K562 (cell line): ENCODE results near the gene MGAT4B. TPM values are rescaled to one million over a fixed set of nuclear protein-coding genes. Genes with fewer than 3 reads are reported as not detected.

Experiments used
- ATAC-seq: fragments of 200-7000 bp; cut with Tn5 transposase; 3 replicates; pipeline ENCODE4 v1.9.1; 2020; ENCODE audit warnings: moderate library complexity
- BruUV-seq: library from RNA; stranded (reverse); fragments of 400-500 nt; replicated peaks from 2 replicates; lab custom pipeline; 2021; lab: Mats Ljungman, UMichigan
- CTCF ChIA-PET: fragments of 300-600 bp; formaldehyde crosslinking; extraction: SDS; loops from one replicate; lab custom pipeline; 2021; ENCODE audit warnings: low intra/inter-chr PET ratio; lab: Yijun Ruan, JAX
- POLR2A ChIA-PET: fragments of 300-600, 350-650 bp; sonication (Branson Sonifier 250); formaldehyde crosslinking; extraction: SDS; loops from one replicate; lab custom pipeline; 2021; ENCODE audit warnings: antibody characterized with exemption, inconsistent platforms; lab: Yijun Ruan, JAX
- DNase-seq, 4 experiments: peaks; one replicate each; pipeline versions ENCODE4 v3.0.0 to v3.0.0-alpha.2; 2011 to 2018; ENCODE audit warnings: low spot score in 3 of 4, mixed read lengths in 3 of 4; ENCODE audit errors: extremely low read depth in 1 of 4
- FAIRE-seq: peaks from 2 replicates; lab custom pipeline; 2011; peaks lifted over from hg19 to GRCh38; lab: Jason Lieb, UNC
- H2AFZ ChIP-seq: 2 replicates; pipeline ENCODE4 v1.6.0; 2011; ENCODE audit warnings: low read depth, low read length, control low read depth, inconsistent platforms
- H3K27ac ChIP-seq: fragments of 200-600 bp; 3 replicates; pipeline ENCODE4 v1.8.0; 2011; ENCODE audit warnings: low read depth, mild to moderate bottlenecking, control low read depth, inconsistent platforms, low read length, moderate library complexity, mixed read lengths; ENCODE audit errors: extremely low read depth
- H3K27me3 ChIP-seq, 2 experiments: fragments of 300-600 bp in 1 of 2; 2 replicates in 1 of 2; 3 replicates in 1 of 2; pipeline versions ENCODE4 v1.6.0 to v1.8.0; 2011; ENCODE audit warnings: inconsistent platforms in 2 of 2, low read length in 2 of 2, mild to moderate bottlenecking in 1 of 2, mixed read lengths in 1 of 2, moderate library complexity in 1 of 2; ENCODE audit not compliant: control insufficient read depth in 2 of 2, insufficient read depth in 2 of 2
- H3K36me3 ChIP-seq: fragments of 300-600 bp; 3 replicates; pipeline ENCODE4 v1.8.0; 2011; ENCODE audit warnings: mild to moderate bottlenecking, low read length, inconsistent platforms; ENCODE audit not compliant: control insufficient read depth, insufficient read depth
- H3K4me1 ChIP-seq, 2 experiments: fragments of 200-600 bp in 1 of 2; replicated peaks in 1 of 2; 2 replicates in 1 of 2; 3 replicates in 1 of 2; pipeline versions ENCODE4 v1.5.1 to v1.8.0; 2011; ENCODE audit warnings: inconsistent platforms in 2 of 2, low read length in 2 of 2, mild to moderate bottlenecking in 1 of 2, mixed read lengths in 1 of 2, moderate library complexity in 1 of 2; ENCODE audit not compliant: control insufficient read depth in 2 of 2, insufficient read depth in 2 of 2
- H3K4me2 ChIP-seq: 2 replicates; pipeline ENCODE4 v1.6.1; 2011; ENCODE audit warnings: low read length, control low read depth, inconsistent platforms, mixed read lengths; ENCODE audit not compliant: insufficient read depth
- H3K4me3 ChIP-seq: fragments of 200-600 bp; sonication (generic), shearing (Covaris generic); 2 replicates; pipeline ENCODE4 v1.5.1; 2016; ENCODE audit warnings: control low read depth, inconsistent platforms
- H3K79me2 ChIP-seq: fragments of 200-600 bp; 3 replicates; pipeline ENCODE4 v1.8.0; 2011; ENCODE audit warnings: low read length, inconsistent platforms; ENCODE audit not compliant: control insufficient read depth, insufficient read depth
- H3K9ac ChIP-seq, 2 experiments: 2 replicates each; pipeline versions ENCODE4 v1.6.0 to v1.6.1; 2011; ENCODE audit warnings: low read depth in 2 of 2, low read length in 2 of 2, control low read depth in 1 of 2, inconsistent platforms in 1 of 2, mild to moderate bottlenecking in 1 of 2, mixed read lengths in 1 of 2; ENCODE audit not compliant: insufficient read depth in 1 of 2
- H3K9me1 ChIP-seq: one replicate; pipeline ENCODE4 v1.6.0; 2011; ENCODE audit warnings: inconsistent platforms, mild to moderate bottlenecking, low read length, moderate library complexity; ENCODE audit not compliant: control insufficient read depth, insufficient read depth
- H3K9me3 ChIP-seq: replicated peaks from 2 replicates; pipeline ENCODE4 v1.5.1; 2011; ENCODE audit warnings: low read depth, low read length, inconsistent platforms; ENCODE audit not compliant: control insufficient read depth, insufficient read depth
- H4K20me1 ChIP-seq: replicated peaks from 2 replicates; pipeline ENCODE4 v1.6.1; 2011; ENCODE audit warnings: low read length, inconsistent platforms, mixed read lengths; ENCODE audit not compliant: control insufficient read depth, insufficient read depth
- BDP1 ChIP-seq: IDR thresholded peaks from 3 replicates; pipeline ENCODE4 v1.6.1; 2011; ENCODE audit not compliant: insufficient read length, insufficient read depth
- CBFB ChIP-seq: sonication (generic); formaldehyde crosslinking; IDR thresholded peaks from 2 replicates; pipeline ENCODE4 v1.4.0; 2020; ENCODE audit warnings: mild to moderate bottlenecking, missing genetic modification reagents
- CBX3 ChIP-seq, 2 experiments: IDR thresholded peaks; 1 replicate in 1 of 2; 2 replicates in 1 of 2; pipeline ENCODE4 v1.6.1; 2012; ENCODE audit warnings: inconsistent platforms in 2 of 2, low read length in 2 of 2, borderline replicate concordance in 1 of 2, control low read depth in 1 of 2
- DLX4 ChIP-seq: fragments of 250-450 bp; sonication (Bioruptor Pico); IDR thresholded peaks from 2 replicates; pipeline ENCODE4 v1.6.1; 2021; ENCODE audit warnings: mild to moderate bottlenecking
- E2F8 ChIP-seq: fragments of 450-650 bp; IDR thresholded peaks from 2 replicates; pipeline ENCODE4 v1.7.1; 2018; ENCODE audit warnings: mild to moderate bottlenecking, low read depth; ENCODE audit not compliant: partially characterized antibody
- MCM3 ChIP-seq: fragments of 450-650 bp; IDR thresholded peaks from 2 replicates; pipeline ENCODE4 v1.6.1; 2016
- MEF2A ChIP-seq: IDR thresholded peaks from 2 replicates; pipeline ENCODE4 v1.6.1; 2011; ENCODE audit warnings: low read depth, mild to moderate bottlenecking, low read length, moderate library complexity; ENCODE audit not compliant: control insufficient read depth
- NR3C1 ChIP-seq: sonication (generic); formaldehyde crosslinking; IDR thresholded peaks from 2 replicates; pipeline ENCODE4 v1.8.1; 2022; ENCODE audit warnings: missing genetic modification reagents
- PCBP1 ChIP-seq: fragments of 200-400 bp; formaldehyde crosslinking; IDR thresholded peaks from 2 replicates; pipeline ENCODE4 v1.6.1; 2018; ENCODE audit warnings: mild to moderate bottlenecking, low read depth, low read length; ENCODE audit not compliant: poor library complexity, severe bottlenecking
- PHF20 ChIP-seq: fragments of 450-650 bp; IDR thresholded peaks from 2 replicates; pipeline ENCODE4 v1.6.1; 2018; ENCODE audit not compliant: partially characterized antibody
- TBP ChIP-seq: optimal IDR thresholded peaks from 2 replicates; pipeline ENCODE3; 2011; ENCODE audit warnings: low read depth, low read length, improper control_type of control experiment
- TGIF2 ChIP-seq: sonication (generic); formaldehyde crosslinking; IDR thresholded peaks from 2 replicates; pipeline ENCODE4 v1.8.1; 2022; ENCODE audit warnings: mild to moderate bottlenecking, missing genetic modification reagents, moderate library complexity
- TRIM28 ChIP-seq: fragments of 450-650 bp; IDR thresholded peaks from 2 replicates; pipeline ENCODE4 v1.6.1; 2017
- YBX1 ChIP-seq: fragments of 450-650 bp; IDR thresholded peaks from 2 replicates; pipeline ENCODE4 v1.7.1; 2016; ENCODE audit warnings: mild to moderate bottlenecking
- ZBTB33 ChIP-seq: sonication (generic); formaldehyde crosslinking; IDR thresholded peaks from 2 replicates; pipeline ENCODE4 v1.8.1; 2023; ENCODE audit warnings: mild to moderate bottlenecking, missing genetic modification reagents
- ZBTB9 ChIP-seq: fragments of 450-650 bp; formaldehyde crosslinking; IDR thresholded peaks from 2 replicates; pipeline ENCODE4 v1.4.0; 2020; ENCODE audit warnings: mild to moderate bottlenecking, moderate library complexity
- WGBS: fragments of 100-300 bp; shearing (Covaris generic); methylation state at CpG from one replicate; pipeline ENCODE4 v1.1.6; 2016; ENCODE audit warnings: low coverage, mixed read lengths; ENCODE audit not compliant: insufficient coverage; ENCODE audit errors: missing lambda C conversion rate; 5-methylcytosine and 5-hydroxymethylcytosine counted together
- in situ Hi-C: fragments of 300-500 bp; cut with MboI; formaldehyde crosslinking; loops from 4 replicates; pipeline ENCODE4 v1.15.0; 2018; ENCODE audit warnings: inconsistent platforms, mixed read lengths
- intact Hi-C: fragments of 100-400 bp; cut with micrococcal nuclease; formaldehyde crosslinking; loops from 2 replicates; pipeline ENCODE4 v1.14.2; 2022
- polyA plus RNA-seq, 8 experiments: library from polyadenylated mRNA; depleted of rRNA in 4 of 8; stranded (reverse) in 5 of 8; unstranded in 3 of 8; fragments of >200 nt; fragmentation: Nextera tagmentation in 2 of 8; fragmentation: Illumina TruSeq in 1 of 8; extraction: Ambion mirVana in 2 of 8; extraction: Trizol in 1 of 8; gene quantifications; 2 replicates each; pipeline versions ENCODE4 v1.2.1 to v1.2.3, GENCODE V29; 2011 to 2014; ENCODE audit warnings: inconsistent platforms in 1 of 8, missing spikeins in 1 of 8
- total RNA-seq, 7 experiments: library from RNA; depleted of rRNA in 6 of 7; stranded (reverse); fragments of >200 nt in 6 of 7; fragmentation: Illumina TruSeq in 2 of 7; extraction: Trizol in 2 of 7; gene quantifications; 2 replicates each; pipeline versions ENCODE4 v1.2.1 to v1.2.3, GENCODE V29; 2011 to 2021; ENCODE audit warnings: low replicate concordance in 1 of 7

MGAT4B gene
- total and polyA plus RNA-seq, 9 of the 15 experiments (the other 6 are each of a cell fraction or from before 2014, with no cell fraction given), result 0.34 to 133 (median 75.4) TPM

- no peak overlapping the region for H3K4me3 ChIP-seq
- H3K36me3 ChIP-seq, result peaks cover 39% of the 10 kb centered on the region; the same call in 2 of the 3 replicates
- BruUV-seq, result no TSS peak
- peak overlapping the region; percentile 40; the same call in 2 of the 3 replicates for H3K27ac ChIP-seq
- POLR2A ChIA-PET, result interaction anchor here (1.6 kb wide), 1 partner anchor 11 kb away, joined by 4 read pairs; no protein-coding TSS in a partner anchor
- H3K79me2 ChIP-seq, result peaks cover 69% of the 10 kb centered on the region
- peaks cover 1% of the 10 kb centered on the region for H3K9me1 ChIP-seq
- no peak overlapping the region for H3K9ac ChIP-seq
- no peak overlapping the region for H2AFZ ChIP-seq
- no peaks in the 10 kb centered on the region for H3K27me3 ChIP-seq
- peaks cover 8% of the 10 kb centered on the region for H4K20me1 ChIP-seq
- in situ Hi-C loops (no loop called here), intact Hi-C loops (no loop called here)
- no peak overlapping the region for H3K4me2 ChIP-seq
- no peaks in the 10 kb centered on the region for H3K9me3 ChIP-seq
- 67% methylated on average over 3 of the region's 72 CpGs for WGBS
- peaks cover 33 to 72% of the 10 kb centered on the region in 2 experiments for H3K4me1 ChIP-seq
- no peak for FAIRE-seq
- ATAC-seq, result no peak
- DNase-seq, result no peak
- CTCF ChIA-PET, result no interaction called here
- no peak for TF ChIP-seq MCM3
- no peak for TF ChIP-seq YBX1
- peak; percentile 93 for TF ChIP-seq ZBTB33
- TF ChIP-seq CBX3 (IDR thresholded peaks at IDR 0.05; ENCODE audit: borderline replicate concordance in 1 of 2, low read length in 2 of 2), result no peak
- no peak for TF ChIP-seq TRIM28
- TF ChIP-seq E2F8, result no peak
- TF ChIP-seq PCBP1, result peak; percentile 54
- TF ChIP-seq PHF20, result no peak
- no peak for TF ChIP-seq ZBTB9
- no peak for TF ChIP-seq MEF2A
- no peak for TF ChIP-seq TBP
- TF ChIP-seq DLX4 (CRISPR knock-in tag), result no peak
- TF ChIP-seq CBFB (CRISPR knock-in tag), result no peak
- no peak for TF ChIP-seq NR3C1 (CRISPR knock-in tag)
- no peak for TF ChIP-seq TGIF2 (CRISPR knock-in tag)
- no peak for TF ChIP-seq BDP1
These were observed 10.3 kb upstream of the MGAT4B start for GRCh38 chr5:179816796-179817469.
